ENCODE measurements around the gene ZBTB3. TPM values are rescaled to one million over a fixed set of nuclear protein-coding genes. Genes with fewer than 3 reads are reported as not detected.

The ZBTB3 gene
- total RNA-seq, 1 experiment from 2014 or later: 16.5 TPM

GRCh38 chr11:62724171-62724570 lies 29.8 kb downstream of the ZBTB3 start:
- Histone ChIP-seq H3K36me3 (ENCODE audit: low read depth) (peaks cover 52% of the 10 kb centered on the region), H3K27me3 (ENCODE audit: insufficient read depth, low read depth) (no peaks in the 10 kb centered on the region), H3K79me2 (ENCODE audit: low read depth) (peaks cover 84% of the 10 kb centered on the region), H3F3A (ENCODE audit: insufficient read depth, low read depth) (peaks cover 64% of the 10 kb centered on the region), H3K4me1 (replicated peaks; ENCODE audit: insufficient read depth) (peaks cover 16% of the 10 kb centered on the region), H3K4me3 (peak overlapping the region; percentile 84; the same call in 1 of the 2 replicates), H4K20me1 (ENCODE audit: insufficient read depth) (peaks cover 35% of the 10 kb centered on the region), H3K27ac (0 out of 2 replicates have a peak overlapping the region, but pooled peaks have one; percentile 4), H3K4me2 (peak overlapping the region; percentile 97), H3K9me3 (ENCODE audit: insufficient read depth, low read depth) (no peaks in the 10 kb centered on the region), H2AFZ (no peak overlapping the region), H3K9me2 (ENCODE audit: insufficient read depth) (no peaks in the 10 kb centered on the region)
- TF ChIP-seq CTCF (conservative IDR thresholded peaks at IDR 0.05) (no peak), EZH2 (IDR thresholded peaks at IDR 0.05; ENCODE audit: low read depth) (no peak)
- ChIA-PET CTCF (interaction anchor here (0.7 kb wide), 2 partner anchors 16 to 62 kb away, joined by 4 read pairs; no protein-coding TSS in a partner anchor), POLR2A (ENCODE audit: unreplicated experiment) (interaction anchor here (0.7 kb wide), 1 partner anchor 56 kb away, joined by 3 read pairs; no protein-coding TSS in a partner anchor)
- intact Hi-C loops (cut with micrococcal nuclease; ENCODE audit: unreplicated experiment): no loop called here
- DNase-seq: no peak
- BruUV-seq (replicated peaks): no TSS peak

GRCh38 chr11:62721994-62722393 lies 32.0 kb downstream of the ZBTB3 start:
- no peak overlapping the region for H3K4me3 ChIP-seq
- intact Hi-C loops (cut with micrococcal nuclease; ENCODE audit: unreplicated experiment): loop anchor here (1.0 kb wide), 1 partner anchor 16 kb away; no protein-coding TSS in a partner anchor
- POLR2A ChIA-PET (ENCODE audit: unreplicated experiment): no interaction called here
- no peaks in the 10 kb centered on the region for H3K9me2 ChIP-seq (ENCODE audit: insufficient read depth)
- H3K79me2 ChIP-seq (ENCODE audit: low read depth): peaks cover 96% of the 10 kb centered on the region
- no peak overlapping the region for H3K4me2 ChIP-seq
- CTCF ChIA-PET: no interaction called here
- H3F3A ChIP-seq (ENCODE audit: insufficient read depth, low read depth): peaks cover 64% of the 10 kb centered on the region
- H3K36me3 ChIP-seq (ENCODE audit: low read depth): peaks cover 71% of the 10 kb centered on the region
- TSS peak; percentile 1 for BruUV-seq (replicated peaks)
- H3K27me3 ChIP-seq (ENCODE audit: insufficient read depth, low read depth): no peaks in the 10 kb centered on the region
- H4K20me1 ChIP-seq (ENCODE audit: insufficient read depth): peaks cover 35% of the 10 kb centered on the region
- no peak overlapping the region for H3K27ac ChIP-seq
- DNase-seq: no peak
- no peak overlapping the region for H2AFZ ChIP-seq
- peaks cover 16% of the 10 kb centered on the region for H3K4me1 ChIP-seq (replicated peaks; ENCODE audit: insufficient read depth)
- TF ChIP-seq CTCF (conservative IDR thresholded peaks at IDR 0.05) (no peak; the same call in 1 of the 2 replicates), EZH2 (IDR thresholded peaks at IDR 0.05; ENCODE audit: low read depth) (no peak)
- no peaks in the 10 kb centered on the region for H3K9me3 ChIP-seq (ENCODE audit: insufficient read depth, low read depth)

- Histone ChIP-seq H4K20me1 (ENCODE audit: insufficient read depth) (peaks cover 14% of the 10 kb centered on the region), H3K4me3 (no peak overlapping the region), H3K9me2 (ENCODE audit: insufficient read depth) (no peaks in the 10 kb centered on the region), H2AFZ (no peak overlapping the region), H3K36me3 (ENCODE audit: low read depth) (peaks cover 86% of the 10 kb centered on the region), H3F3A (ENCODE audit: insufficient read depth, low read depth) (peaks cover 64% of the 10 kb centered on the region), H3K27ac (no peak overlapping the region), H3K4me2 (no peak overlapping the region), H3K79me2 (ENCODE audit: low read depth) (peaks cover 89% of the 10 kb centered on the region), H3K27me3 (ENCODE audit: insufficient read depth, low read depth) (no peaks in the 10 kb centered on the region), H3K4me1 (replicated peaks; ENCODE audit: insufficient read depth) (peaks cover 11% of the 10 kb centered on the region), H3K9me3 (ENCODE audit: insufficient read depth, low read depth) (no peaks in the 10 kb centered on the region)
- DNase-seq: no peak
- TF ChIP-seq EZH2 (IDR thresholded peaks at IDR 0.05; ENCODE audit: low read depth): no peak
- no peak for TF ChIP-seq CTCF (conservative IDR thresholded peaks at IDR 0.05)
- no TSS peak for BruUV-seq (replicated peaks)
- ChIA-PET POLR2A (ENCODE audit: unreplicated experiment) (no interaction called here), CTCF (no interaction called here)
- intact Hi-C loops (cut with micrococcal nuclease; ENCODE audit: unreplicated experiment): no loop called here
Measured at GRCh38 chr11:62719302-62719978, 34.5 kb downstream of the ZBTB3 start.
